GM12873 (cell line): ENCODE results near the gene FN1.

Source experiments
- TF ChIP-seq, protein P1 (sequence below): IDR thresholded peaks from 2 replicates; pipeline ENCODE4 v1.5.1; 2012; ENCODE audit warnings: low read depth, mild to moderate bottlenecking, moderate library complexity, low read length, control low read depth; ENCODE audit not compliant: insufficient read depth; ENCODE audit errors: missing control alignments

FN1 gene

DNA sequence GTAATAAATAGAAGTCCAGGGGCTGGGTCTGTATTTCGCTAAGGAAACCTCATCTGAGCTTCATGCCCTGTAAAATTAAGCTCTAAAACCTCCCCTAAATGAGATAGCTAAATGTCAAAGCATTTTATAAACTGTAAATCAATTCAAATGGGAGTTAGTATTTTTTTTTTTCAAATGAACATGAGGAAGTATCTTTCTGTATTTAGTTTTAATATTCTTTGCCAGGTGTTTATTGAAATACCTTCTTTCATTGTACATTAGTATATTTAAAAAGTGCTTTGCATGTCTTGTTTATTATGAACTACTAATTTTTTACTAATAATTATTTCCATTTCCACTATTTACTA is 76.3 kb downstream of the FN1 start:
- TF ChIP-seq, protein P1, sequence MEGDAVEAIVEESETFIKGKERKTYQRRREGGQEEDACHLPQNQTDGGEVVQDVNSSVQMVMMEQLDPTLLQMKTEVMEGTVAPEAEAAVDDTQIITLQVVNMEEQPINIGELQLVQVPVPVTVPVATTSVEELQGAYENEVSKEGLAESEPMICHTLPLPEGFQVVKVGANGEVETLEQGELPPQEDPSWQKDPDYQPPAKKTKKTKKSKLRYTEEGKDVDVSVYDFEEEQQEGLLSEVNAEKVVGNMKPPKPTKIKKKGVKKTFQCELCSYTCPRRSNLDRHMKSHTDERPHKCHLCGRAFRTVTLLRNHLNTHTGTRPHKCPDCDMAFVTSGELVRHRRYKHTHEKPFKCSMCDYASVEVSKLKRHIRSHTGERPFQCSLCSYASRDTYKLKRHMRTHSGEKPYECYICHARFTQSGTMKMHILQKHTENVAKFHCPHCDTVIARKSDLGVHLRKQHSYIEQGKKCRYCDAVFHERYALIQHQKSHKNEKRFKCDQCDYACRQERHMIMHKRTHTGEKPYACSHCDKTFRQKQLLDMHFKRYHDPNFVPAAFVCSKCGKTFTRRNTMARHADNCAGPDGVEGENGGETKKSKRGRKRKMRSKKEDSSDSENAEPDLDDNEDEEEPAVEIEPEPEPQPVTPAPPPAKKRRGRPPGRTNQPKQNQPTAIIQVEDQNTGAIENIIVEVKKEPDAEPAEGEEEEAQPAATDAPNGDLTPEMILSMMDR: no peak

DNA sequence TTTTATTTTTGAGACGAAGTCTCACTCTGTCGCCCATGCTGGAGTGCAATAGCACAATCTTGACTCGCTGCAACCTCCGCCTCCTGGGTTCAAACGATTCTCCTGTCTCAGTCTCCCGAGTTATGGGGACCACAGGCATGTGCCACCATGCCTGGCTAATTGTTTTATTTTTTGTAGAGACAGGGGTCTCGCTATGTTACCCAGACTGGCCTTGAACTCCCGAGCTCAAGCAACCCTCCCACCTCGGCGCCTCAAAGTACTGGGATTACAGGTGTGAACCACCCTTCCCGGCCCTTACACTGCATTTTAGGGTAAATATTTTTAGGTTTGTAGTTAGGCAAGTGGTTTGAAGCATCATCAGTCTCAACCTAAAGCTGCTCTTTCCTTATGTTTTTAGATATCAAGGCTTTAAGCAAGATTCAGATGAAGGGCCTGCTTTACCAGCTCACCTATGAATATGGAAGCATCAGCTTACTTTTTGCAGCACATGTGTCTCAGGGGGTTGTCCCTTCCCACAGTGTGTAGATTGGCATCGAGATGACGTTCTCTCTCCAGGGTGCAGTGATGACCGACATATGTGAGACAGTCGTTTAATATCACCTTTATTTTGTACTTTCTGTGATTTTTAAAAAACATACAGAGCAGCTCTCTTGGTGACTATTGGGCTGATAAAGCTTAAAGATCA is 76.8 kb downstream of the FN1 start:
- TF ChIP-seq, protein P1: no peak

DNA sequence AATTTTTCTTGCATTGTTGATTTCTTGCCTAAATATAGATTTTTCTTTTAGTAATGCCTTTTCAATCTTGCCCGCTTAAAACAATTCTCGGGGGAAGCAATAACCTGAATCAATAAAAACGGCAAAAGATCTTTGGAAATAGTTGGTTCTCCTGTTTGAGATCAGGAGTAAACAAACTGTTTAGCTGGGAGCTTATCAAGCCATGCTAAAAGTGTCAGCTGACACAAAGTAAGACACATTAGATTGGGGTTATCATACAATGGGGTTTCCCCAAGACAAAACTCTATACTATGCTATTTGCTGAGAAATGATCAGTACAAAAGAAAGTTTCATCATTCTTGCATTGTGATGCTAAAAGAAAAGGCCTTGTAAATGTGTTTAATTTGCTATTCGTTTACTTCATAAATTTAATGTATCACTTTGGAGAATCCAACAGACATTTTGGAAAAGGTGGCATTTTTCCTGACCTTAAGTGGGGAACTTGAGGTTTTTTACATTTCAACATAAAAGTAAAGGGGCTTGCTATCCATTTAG is 77.5 kb downstream of the FN1 start:
- TF ChIP-seq, protein P1: no peak

DNA sequence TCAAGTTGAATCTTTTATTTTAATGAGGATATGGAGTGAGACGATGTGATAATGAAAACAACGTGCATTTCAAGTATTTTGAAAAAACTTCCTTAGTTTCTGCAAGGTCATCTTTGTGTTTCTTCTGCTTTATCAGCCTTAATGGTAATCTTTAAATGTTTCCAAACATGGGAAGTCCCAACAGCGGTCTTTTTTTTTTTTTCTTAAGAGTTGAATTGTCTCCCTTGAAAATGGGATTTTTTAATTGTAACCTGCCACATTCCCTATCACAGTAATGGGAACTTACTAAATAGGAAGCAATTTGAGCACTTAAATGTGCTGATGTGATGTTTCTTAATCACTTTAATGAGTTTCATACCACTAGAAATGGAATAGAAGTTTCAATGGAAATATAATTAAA is 78.2 kb downstream of the FN1 start:
- TF ChIP-seq, protein P1: no peak

DNA sequence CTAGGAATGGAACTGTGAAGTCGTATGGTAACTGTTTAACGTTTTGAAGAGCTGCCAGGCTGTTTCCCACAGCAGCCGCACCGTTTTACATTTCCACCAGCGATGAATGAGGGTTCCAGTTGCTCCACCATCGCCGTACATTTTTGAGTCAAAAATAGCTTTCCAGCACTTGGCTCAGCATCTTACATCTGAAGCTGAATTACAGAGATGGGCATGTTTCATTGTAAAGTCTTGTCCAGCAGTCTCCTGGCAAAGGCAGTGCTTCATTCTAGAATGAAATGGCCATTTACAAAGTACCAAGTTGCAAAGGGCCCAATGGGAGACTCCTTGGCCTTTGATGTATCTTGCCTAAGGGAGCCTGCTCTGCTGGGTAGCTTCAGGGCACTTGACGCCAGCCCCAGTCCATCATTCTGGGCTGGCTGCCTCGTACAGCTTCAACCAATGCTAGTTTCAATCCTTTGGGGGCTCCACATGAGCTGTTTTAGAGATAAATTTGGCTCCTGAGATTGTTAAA is 78.9 kb downstream of the FN1 start:
- TF ChIP-seq, protein P1: no peak

DNA sequence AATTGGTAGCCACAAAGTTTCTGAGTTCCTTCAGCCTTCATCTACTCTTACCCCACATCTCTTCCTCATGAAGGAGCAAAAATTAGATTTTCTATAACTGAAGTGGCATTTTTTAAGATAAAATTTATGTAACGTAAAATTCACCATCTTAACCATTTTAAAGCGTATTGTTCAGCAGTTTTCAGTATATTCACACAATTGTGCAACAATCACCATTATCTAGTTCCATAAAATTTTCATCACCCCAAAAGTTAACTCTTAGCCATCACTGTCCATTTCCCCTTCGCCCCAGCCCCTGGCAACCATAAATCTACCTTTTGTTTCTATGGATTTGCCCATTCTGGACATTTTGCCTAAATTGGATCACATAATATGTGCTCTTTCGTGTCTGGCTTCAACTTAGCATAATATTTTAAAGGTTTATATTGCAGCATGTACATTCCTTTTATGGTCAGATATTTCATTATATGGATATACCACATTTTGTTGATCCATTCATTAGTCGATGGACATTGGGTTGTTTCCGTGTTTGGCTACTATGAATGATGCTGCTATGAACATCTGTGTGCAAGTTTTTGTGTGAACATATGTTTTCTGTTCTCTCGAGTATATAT is 79.4 kb downstream of the FN1 start:
- TF ChIP-seq, protein P1: no peak

DNA sequence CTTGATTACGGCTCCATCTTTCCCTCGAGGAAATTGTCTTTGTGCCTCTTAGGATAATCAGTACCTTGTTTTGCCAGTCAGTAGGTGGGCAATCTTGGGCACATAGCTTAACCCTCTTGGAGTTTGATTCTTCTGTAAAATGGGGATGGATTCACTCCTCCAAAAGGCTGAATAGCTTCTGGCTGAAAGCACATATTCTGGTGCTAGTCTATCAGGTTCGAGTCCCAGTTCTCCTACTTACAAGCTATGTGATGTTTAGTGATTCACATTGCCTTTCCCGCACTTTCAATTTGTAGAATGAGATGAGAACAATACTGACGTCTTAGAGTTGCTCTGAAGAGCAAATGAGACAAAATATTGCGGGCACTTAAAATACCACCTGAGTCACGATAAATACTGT is 80.1 kb downstream of the FN1 start:
- TF ChIP-seq, protein P1: no peak
